Activated CD8-positive, alpha-beta T cell treated with anti-CD3 and anti-CD28 coated beads for 36 hours (primary cell): Measurements from ENCODE around the gene HOMER3. TPM values are rescaled to one million over a fixed set of nuclear protein-coding genes. Genes with fewer than 3 reads are reported as not detected.

ENCODE experiments used
- ATAC-seq: fragments of 200-7000 bp; cut with Tn5 transposase; one replicate; pipeline ENCODE4 v1.10.0; 2021; ENCODE audit warnings: mild to moderate bottlenecking, moderate library complexity
- CTCF ChIA-PET: fragments of 350-600 bp; sonication (Branson Sonifier 250); formaldehyde crosslinking; loops from one replicate; lab custom pipeline; 2021; ENCODE audit warnings: antibody characterized with exemption; lab: Charles Lee
- POLR2A ChIA-PET: fragments of 350-600 bp; sonication (Branson Sonifier 250); formaldehyde crosslinking; loops from one replicate; lab custom pipeline; 2021; ENCODE audit warnings: antibody characterized with exemption; lab: Charles Lee
- DNase-seq: peaks from one replicate; pipeline ENCODE4 v3.0.0-alpha.2; 2020
- H3K27ac Mint-ChIP-seq: one replicate; pipeline ENCODE4 v1.8.0; 2021; ENCODE audit warnings: mild to moderate bottlenecking, mixed read lengths
- H3K27me3 Mint-ChIP-seq: one replicate; pipeline ENCODE4 v1.8.0; 2021; ENCODE audit warnings: mixed read lengths
- H3K36me3 Mint-ChIP-seq: one replicate; pipeline ENCODE4 v1.8.0; 2021; ENCODE audit warnings: low read depth, mixed read lengths
- H3K4me1 Mint-ChIP-seq: one replicate; pipeline ENCODE4 v1.8.0; 2021; ENCODE audit warnings: low read depth, mixed read lengths
- H3K4me3 Mint-ChIP-seq: one replicate; pipeline ENCODE4 v1.8.0; 2021; ENCODE audit warnings: mild to moderate bottlenecking, moderate library complexity, mixed read lengths
- H3K9me3 Mint-ChIP-seq: one replicate; pipeline ENCODE4 v1.8.0; 2021; ENCODE audit warnings: mixed read lengths
- CTCF ChIP-seq: fragments of 200-600 bp; IDR thresholded peaks from one replicate; pipeline ENCODE4 v1.8.0; 2022; ENCODE audit warnings: antibody characterized with exemption, mild to moderate bottlenecking
- intact Hi-C: fragments of 100-400 bp; cut with micrococcal nuclease; formaldehyde crosslinking; loops from one replicate; pipeline ENCODE4 v1.10.0; 2022
- total RNA-seq, 2 experiments: library from RNA; stranded (reverse); gene quantifications; one replicate each; pipeline ENCODE4 v1.2.3, GENCODE V29; 2021

HOMER3 gene
- total RNA-seq, 2 experiments from 2014 or later: 0.36 to 0.51 TPM

- peaks cover 28% of the 10 kb centered on the region for H3K27me3 Mint-ChIP-seq
- H3K4me1 Mint-ChIP-seq: peaks cover 2% of the 10 kb centered on the region
- peak; percentile 32 for ATAC-seq
- TF ChIP-seq CTCF: no peak
- H3K27ac Mint-ChIP-seq: no peak within 1 kb of the TSS
- H3K4me3 Mint-ChIP-seq: peak within 1 kb of the TSS; percentile 59
- DNase-seq: no peak
- intact Hi-C loops: no loop called here
- CTCF ChIA-PET: no interaction called here
- H3K9me3 Mint-ChIP-seq: no peaks in the 10 kb centered on the region
- POLR2A ChIA-PET: interaction anchor here (1.2 to 2.1 kb wide), 2 partner anchors 15 to 23 kb away, joined by 3 to 11 read pairs; partner anchors contain the start of genes COPE and DDX49
- H3K36me3 Mint-ChIP-seq: peaks cover 5% of the 10 kb centered on the region
Observed at GRCh38 chr19:18895824-18896341, 45.1 kb downstream of the HOMER3 start, which contains the start of gene CERS1. Gene CERS1, minus strand, starts transcription at chr19:18896158. Its CDS starts 86 bp downstream, at chr19:18896072.

GRCh38 chr19:18895038-18895823 is 45.8 kb downstream of the HOMER3 start:
- Mint-ChIP-seq H3K4me3 (peak overlapping the region; percentile 45), H3K27ac (no peak overlapping the region), H3K36me3 (peaks cover 2% of the 10 kb centered on the region), H3K4me1 (peaks cover 2% of the 10 kb centered on the region), H3K27me3 (peaks cover 28% of the 10 kb centered on the region), H3K9me3 (no peaks in the 10 kb centered on the region)
- ChIA-PET POLR2A (interaction anchor here (1.2 to 2.1 kb wide), 2 partner anchors 16 to 23 kb away, joined by 3 to 11 read pairs; partner anchors contain the start of genes COPE and DDX49), CTCF (no interaction called here)
- intact Hi-C loops: no loop called here
- TF ChIP-seq CTCF: no peak
- no peak for ATAC-seq
- peak; percentile 14 for DNase-seq

GRCh38 chr19:18894254-18895037 is 46.6 kb downstream of the HOMER3 start:
- no peak for DNase-seq
- no peak for TF ChIP-seq CTCF
- POLR2A ChIA-PET: interaction anchor here (2.1 kb wide), 1 partner anchor 24 kb away, joined by 11 read pairs; the partner anchor contains the start of genes COPE and DDX49
- peaks cover 2% of the 10 kb centered on the region for H3K4me1 Mint-ChIP-seq
- no peaks in the 10 kb centered on the region for H3K9me3 Mint-ChIP-seq
- no peak overlapping the region for H3K27ac Mint-ChIP-seq
- intact Hi-C loops: no loop called here
- CTCF ChIA-PET: no interaction called here
- no peak for ATAC-seq
- no peak overlapping the region for H3K4me3 Mint-ChIP-seq
- H3K27me3 Mint-ChIP-seq: peaks cover 28% of the 10 kb centered on the region
- H3K36me3 Mint-ChIP-seq: no peaks in the 10 kb centered on the region

- ChIA-PET CTCF (no interaction called here), POLR2A (interaction anchor here (1.3 kb wide), 1 partner anchor 25 kb away, joined by 4 read pairs; the partner anchor contains the start of genes COPE and DDX49)
- Mint-ChIP-seq H3K27me3 (peaks cover 28% of the 10 kb centered on the region), H3K27ac (no peak overlapping the region), H3K4me1 (peaks cover 2% of the 10 kb centered on the region), H3K4me3 (no peak overlapping the region), H3K36me3 (no peaks in the 10 kb centered on the region), H3K9me3 (no peaks in the 10 kb centered on the region)
- ATAC-seq (no peak), DNase-seq (no peak)
- TF ChIP-seq CTCF: no peak
- intact Hi-C loops: no loop called here
Observed at GRCh38 chr19:18893587-18894253, 47.3 kb downstream of the HOMER3 start.
